ENCODE measurements around the gene BCAS3. TPM values are rescaled to one million over a fixed set of nuclear protein-coding genes. Genes with fewer than 3 reads are reported as not detected.

The BCAS3 gene
- total RNA-seq, 1 donor from 2014 or later: 22.6 TPM

DNA sequence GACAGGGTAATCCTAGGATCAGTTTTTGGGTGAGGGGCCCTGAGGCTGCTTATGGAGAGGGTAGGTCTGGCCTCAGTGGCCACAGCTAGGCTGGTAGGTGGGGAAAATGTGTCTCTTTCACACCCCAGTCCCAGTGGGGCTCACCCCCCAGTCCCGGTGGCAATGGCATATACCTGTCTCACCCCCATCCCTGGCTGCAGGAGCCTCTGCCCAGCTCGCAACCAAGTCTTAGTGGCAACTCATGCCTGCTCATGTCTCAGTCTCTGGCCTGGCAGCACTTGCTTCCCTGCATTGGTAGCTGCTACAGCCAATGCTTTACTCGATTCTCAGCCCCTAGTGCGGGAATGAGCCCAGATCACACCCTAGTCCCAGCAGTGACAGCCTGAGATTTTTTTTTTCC is 221.5 kb downstream of the BCAS3 start:
- Mint-ChIP-seq H3K27ac (ENCODE audit: unreplicated experiment) (no peak overlapping the region), H3K9me3 (ENCODE audit: low read depth) (peaks cover 10% of the 10 kb centered on the region), H3K27me3 (ENCODE audit: low read depth) (no peaks in the 10 kb centered on the region), H3K4me1 (ENCODE audit: low read depth) (peaks cover 25% of the 10 kb centered on the region), H3K36me3 (ENCODE audit: low read depth) (peaks cover 9% of the 10 kb centered on the region), H3K4me3 (ENCODE audit: unreplicated experiment) (no peak overlapping the region)
- TF ChIP-seq, protein P1, sequence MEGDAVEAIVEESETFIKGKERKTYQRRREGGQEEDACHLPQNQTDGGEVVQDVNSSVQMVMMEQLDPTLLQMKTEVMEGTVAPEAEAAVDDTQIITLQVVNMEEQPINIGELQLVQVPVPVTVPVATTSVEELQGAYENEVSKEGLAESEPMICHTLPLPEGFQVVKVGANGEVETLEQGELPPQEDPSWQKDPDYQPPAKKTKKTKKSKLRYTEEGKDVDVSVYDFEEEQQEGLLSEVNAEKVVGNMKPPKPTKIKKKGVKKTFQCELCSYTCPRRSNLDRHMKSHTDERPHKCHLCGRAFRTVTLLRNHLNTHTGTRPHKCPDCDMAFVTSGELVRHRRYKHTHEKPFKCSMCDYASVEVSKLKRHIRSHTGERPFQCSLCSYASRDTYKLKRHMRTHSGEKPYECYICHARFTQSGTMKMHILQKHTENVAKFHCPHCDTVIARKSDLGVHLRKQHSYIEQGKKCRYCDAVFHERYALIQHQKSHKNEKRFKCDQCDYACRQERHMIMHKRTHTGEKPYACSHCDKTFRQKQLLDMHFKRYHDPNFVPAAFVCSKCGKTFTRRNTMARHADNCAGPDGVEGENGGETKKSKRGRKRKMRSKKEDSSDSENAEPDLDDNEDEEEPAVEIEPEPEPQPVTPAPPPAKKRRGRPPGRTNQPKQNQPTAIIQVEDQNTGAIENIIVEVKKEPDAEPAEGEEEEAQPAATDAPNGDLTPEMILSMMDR (IDR thresholded peaks at IDR 0.05): no peak
- DNase-seq (ENCODE audit: low spot score): no peak

DNA sequence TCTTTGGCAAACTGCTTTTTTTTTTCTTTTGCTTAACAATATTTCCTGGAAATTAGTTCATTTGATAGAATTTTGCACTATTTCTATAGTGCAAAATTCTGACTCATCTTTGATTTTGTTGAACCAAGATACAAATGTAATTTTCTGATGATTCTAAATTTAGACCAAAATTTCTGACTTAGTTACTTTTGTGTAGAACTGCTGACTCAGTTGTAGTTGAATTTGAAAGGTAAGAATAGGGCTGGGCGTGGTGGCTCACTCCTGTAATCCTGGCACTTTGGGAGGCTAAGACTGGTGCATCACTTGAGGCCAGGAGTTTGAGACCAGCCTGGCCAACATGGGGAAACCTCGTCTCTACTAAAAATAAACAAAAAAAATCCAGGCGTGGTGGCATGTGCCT is 223.0 kb downstream of the BCAS3 start:
- no peak overlapping the region for H3K4me3 Mint-ChIP-seq (ENCODE audit: unreplicated experiment)
- H3K27ac Mint-ChIP-seq (ENCODE audit: unreplicated experiment): no peak overlapping the region
- TF ChIP-seq, protein P1 (IDR thresholded peaks at IDR 0.05): no peak
- H3K9me3 Mint-ChIP-seq (ENCODE audit: low read depth): peaks cover 10% of the 10 kb centered on the region
- H3K36me3 Mint-ChIP-seq (ENCODE audit: low read depth): peaks cover 12% of the 10 kb centered on the region
- no peak for DNase-seq (ENCODE audit: low spot score)
- H3K4me1 Mint-ChIP-seq (ENCODE audit: low read depth): peaks cover 25% of the 10 kb centered on the region
- H3K27me3 Mint-ChIP-seq (ENCODE audit: low read depth): no peaks in the 10 kb centered on the region

- DNase-seq (ENCODE audit: low spot score): no peak
- H3K9me3 Mint-ChIP-seq (ENCODE audit: low read depth): peaks cover 10% of the 10 kb centered on the region
- no peak overlapping the region for H3K4me3 Mint-ChIP-seq (ENCODE audit: unreplicated experiment)
Observed at GRCh38 chr17:60901242-60901641, 223.6 kb downstream of the BCAS3 start.

DNA sequence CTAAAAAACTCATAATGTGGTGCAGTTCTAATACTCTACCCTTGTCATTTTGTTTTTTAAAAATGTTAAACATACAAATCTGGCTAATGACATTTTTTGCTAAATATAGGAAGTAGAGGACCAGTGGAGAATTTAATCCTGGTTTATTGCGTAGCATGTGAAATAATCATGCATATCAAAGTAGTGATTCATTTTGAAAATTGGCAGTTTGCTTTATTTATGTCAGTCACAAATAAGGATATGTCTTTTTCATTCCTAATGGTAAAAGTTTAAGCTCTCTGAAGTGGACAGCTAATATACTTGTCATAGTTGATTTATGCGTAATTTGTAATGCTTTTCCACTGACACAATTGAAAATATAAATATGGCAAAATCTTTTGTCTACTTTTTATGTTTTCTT is 224.2 kb downstream of the BCAS3 start:
- H3K4me3 Mint-ChIP-seq (ENCODE audit: unreplicated experiment): no peak overlapping the region
- H3K36me3 Mint-ChIP-seq (ENCODE audit: low read depth): peaks cover 9% of the 10 kb centered on the region
- peak overlapping the region; percentile 78 for H3K27ac Mint-ChIP-seq (ENCODE audit: unreplicated experiment)
- TF ChIP-seq, protein P1 (IDR thresholded peaks at IDR 0.05): no peak
- no peak for DNase-seq (ENCODE audit: low spot score)
- peaks cover 6% of the 10 kb centered on the region for H3K9me3 Mint-ChIP-seq (ENCODE audit: low read depth)
- no peaks in the 10 kb centered on the region for H3K27me3 Mint-ChIP-seq (ENCODE audit: low read depth)
- H3K4me1 Mint-ChIP-seq (ENCODE audit: low read depth): peaks cover 25% of the 10 kb centered on the region

More at GRCh38 chr17:60901242-60901641, 223.6 kb downstream of the BCAS3 start:
- TF ChIP-seq, protein P1 (IDR thresholded peaks at IDR 0.05): peak; percentile 71
- peaks cover 12% of the 10 kb centered on the region for H3K36me3 Mint-ChIP-seq (ENCODE audit: low read depth)
- H3K27ac Mint-ChIP-seq (ENCODE audit: unreplicated experiment): peak overlapping the region; percentile 78
- H3K4me1 Mint-ChIP-seq (ENCODE audit: low read depth): peaks cover 25% of the 10 kb centered on the region
- no peaks in the 10 kb centered on the region for H3K27me3 Mint-ChIP-seq (ENCODE audit: low read depth)

GRCh38 chr17:60902399-60902798 is 224.7 kb downstream of the BCAS3 start:
- Mint-ChIP-seq H3K27me3 (ENCODE audit: low read depth) (no peaks in the 10 kb centered on the region), H3K27ac (ENCODE audit: unreplicated experiment) (peak overlapping the region; percentile 78), H3K36me3 (ENCODE audit: low read depth) (peaks cover 3% of the 10 kb centered on the region), H3K4me1 (ENCODE audit: low read depth) (peaks cover 25% of the 10 kb centered on the region), H3K9me3 (ENCODE audit: low read depth) (no peaks in the 10 kb centered on the region), H3K4me3 (ENCODE audit: unreplicated experiment) (no peak overlapping the region)
- TF ChIP-seq, protein P1 (IDR thresholded peaks at IDR 0.05): no peak
- DNase-seq (ENCODE audit: low spot score): no peak
